Esophagus squamous epithelium (tissue), 4 donors: ENCODE results near the gene LENG8.

ENCODE experiments used
- CTCF ChIP-seq, 6 experiments: fragments of 450-650 bp in 4 of 6; fragments of 200-600 bp in 2 of 6; sonication (generic) in 2 of 6; IDR thresholded peaks; one replicate each; pipeline ENCODE4 v1.5.1; 2016 to 2019; ENCODE audit warnings: antibody characterized with exemption in 6 of 6, mild to moderate bottlenecking in 4 of 6, moderate library complexity in 4 of 6
- POLR2A ChIP-seq, 4 donors: fragments of 450-650 bp; IDR thresholded peaks; one replicate each; pipeline ENCODE4 v1.6.1; 2017; ENCODE audit warnings: antibody characterized with exemption in 4 of 4, mild to moderate bottlenecking in 4 of 4, moderate library complexity in 3 of 4

DNA sequence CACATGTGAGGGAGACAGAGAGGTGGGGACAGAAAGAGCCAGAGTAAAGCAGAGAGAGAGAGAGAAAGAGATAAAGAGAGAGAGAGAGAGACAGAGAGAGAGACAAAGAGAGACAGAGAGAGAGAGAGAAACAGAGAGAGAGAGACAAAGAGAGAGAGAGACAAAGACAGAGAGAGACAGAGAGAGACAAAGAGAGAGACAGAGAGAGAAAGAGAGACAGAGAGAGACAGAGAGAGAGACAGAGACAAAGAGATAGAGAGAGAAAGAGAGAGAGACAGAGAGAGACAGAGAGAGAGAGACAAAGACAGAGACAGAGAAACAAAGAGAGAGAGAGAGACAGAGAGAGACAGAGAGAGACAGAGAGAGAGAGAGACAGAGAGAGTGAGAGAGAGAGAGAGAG, 38.0 kb upstream of the LENG8 start:
- TF ChIP-seq CTCF (IDR thresholded peaks at IDR 0.05) (no peak), POLR2A (IDR thresholded peaks at IDR 0.05) (no peak)
